SIG-M5 (cell line): ENCODE data around the gene CD79A.

Source experiments
- DNase-seq: peaks from one replicate; lab custom pipeline; 2025; lab: John Stamatoyannopoulos, UW

Gene CD79A

GRCh38 chr19:41883821-41884733 lies 7.0 kb downstream of the CD79A start:
- peak; percentile 72 for DNase-seq

GRCh38 chr19:41886761-41887710 lies 10.0 kb downstream of the CD79A start:
- no peak for DNase-seq

- no peak for DNase-seq
These were observed 10.8 kb downstream of the CD79A start for GRCh38 chr19:41887711-41888382.

GRCh38 chr19:41888926-41889325 lies 11.8 kb downstream of the CD79A start:
- DNase-seq = no peak

- no peak for DNase-seq
These were observed 12.8 kb downstream of the CD79A start for GRCh38 chr19:41889896-41890295.

GRCh38 chr19:41890936-41891335 lies 13.9 kb downstream of the CD79A start:
- no peak for DNase-seq

- no peak for DNase-seq
These were observed 15.3 kb downstream of the CD79A start for GRCh38 chr19:41892173-41892902.

- DNase-seq = no peak
These were observed 16.8 kb downstream of the CD79A start for GRCh38 chr19:41893899-41894298.

GRCh38 chr19:41894350-41894749 lies 17.3 kb downstream of the CD79A start:
- no peak for DNase-seq

GRCh38 chr19:41895745-41896580 lies 18.9 kb downstream of the CD79A start:
- no peak for DNase-seq

- no peak for DNase-seq
These were observed 19.5 kb downstream of the CD79A start for GRCh38 chr19:41896581-41896942.

GRCh38 chr19:41897181-41897580 lies 20.1 kb downstream of the CD79A start:
- DNase-seq = no peak

GRCh38 chr19:41897820-41898219 lies 20.7 kb downstream of the CD79A start:
- DNase-seq = no peak

GRCh38 chr19:41898235-41898634 lies 21.2 kb downstream of the CD79A start:
- no peak for DNase-seq

GRCh38 chr19:41901707-41902360 lies 24.8 kb downstream of the CD79A start:
- no peak for DNase-seq

GRCh38 chr19:41902594-41902993 lies 25.5 kb downstream of the CD79A start:
- no peak for DNase-seq

- no peak for DNase-seq
These were observed 26.3 kb downstream of the CD79A start for GRCh38 chr19:41903193-41903953.

- DNase-seq = no peak
These were observed 27.2 kb downstream of the CD79A start for GRCh38 chr19:41904118-41904870.
